Stimulated activated CD4-positive, alpha-beta T cell treated with anti-CD3 and anti-CD28 coated beads, Interleukin-2, amount 100 ng/mL, for 4 hours (primary cell): ENCODE results near the gene USP17L27.
"Not testable (repeated sequence)": the region's sequence is repeated elsewhere in the genome, so short reads cannot be mapped to it uniquely, and the experiment has no call there.

Source experiments
- DNase-seq: peaks from one replicate; pipeline ENCODE4 v3.0.0-alpha.2; 2020; ENCODE audit warnings: low read depth

The USP17L27 gene

GRCh38 chr4:9343848-9344247, at the start of gene USP17L27:
TSS of gene USP17L27 (plus strand) at chr4:9344148. CDS start at chr4:9344148, 0 bp downstream.
- not testable (repeated sequence) for DNase-seq

GRCh38 chr4:9324191-9324590, 19.8 kb upstream of the USP17L27 start:
- not testable (repeated sequence) for DNase-seq

- DNase-seq: not testable (repeated sequence)
Measured at GRCh38 chr4:9324865-9325264, 19.1 kb upstream of the USP17L27 start, which contains the start of gene USP17L24. TSS of gene USP17L24 (plus strand) at chr4:9325165. CDS start at chr4:9325165, 0 bp downstream.

GRCh38 chr4:9329611-9330010, 14.3 kb upstream of the USP17L27 start, which contains the start of gene USP17L25:
TSS of gene USP17L25 (plus strand) at chr4:9329911. CDS start at chr4:9329911, 0 bp downstream.
- DNase-seq: not testable (repeated sequence)

GRCh38 chr4:9334358-9334757, 9.6 kb upstream of the USP17L27 start, which contains the start of gene USP17L26:
TSS of gene USP17L26 (plus strand) at chr4:9334658. CDS start at chr4:9334658, 0 bp downstream.
- not testable (repeated sequence) for DNase-seq

GRCh38 chr4:9339103-9339502, 4.8 kb upstream of the USP17L27 start, which contains the start of gene USP17L5:
TSS of gene USP17L5 (plus strand) at chr4:9339403. CDS start at chr4:9339403, 0 bp downstream.
- not testable (repeated sequence) for DNase-seq

- not testable (repeated sequence) for DNase-seq
Measured at GRCh38 chr4:9348593-9348992, 4.6 kb downstream of the USP17L27 start, which contains the start of gene USP17L28. TSS of gene USP17L28 (plus strand) at chr4:9348893. CDS start at chr4:9348893, 0 bp downstream.

- not testable (repeated sequence) for DNase-seq
Measured at GRCh38 chr4:9350866-9351265, 6.9 kb downstream of the USP17L27 start.

- not testable (repeated sequence) for DNase-seq
Measured at GRCh38 chr4:9353338-9353737, 9.4 kb downstream of the USP17L27 start, which contains the start of gene USP17L29. TSS of gene USP17L29 (plus strand) at chr4:9353638. CDS start at chr4:9353638, 0 bp downstream.

GRCh38 chr4:9362829-9363228, 18.9 kb downstream of the USP17L27 start, which contains the start of gene USP17L30:
TSS of gene USP17L30 (plus strand) at chr4:9363129. CDS start at chr4:9363129, 0 bp downstream.
- not testable (repeated sequence) for DNase-seq

GRCh38 chr4:9379881-9380280, 35.9 kb downstream of the USP17L27 start:
- DNase-seq: not testable (repeated sequence)

- peak; percentile 44 for DNase-seq
Measured at GRCh38 chr4:9381012-9381534, 37.1 kb downstream of the USP17L27 start.

- no peak for DNase-seq
Measured at GRCh38 chr4:9384126-9384525, 40.2 kb downstream of the USP17L27 start.

- not testable (repeated sequence) for DNase-seq
Measured at GRCh38 chr4:9389001-9389400, 45.1 kb downstream of the USP17L27 start.
